Stimulated activated CD8-positive, alpha-beta memory T cell treated with anti-CD3 and anti-CD28 coated beads, Interleukin-7, amount 100 ng/mL, for 1 hour (primary cell): ENCODE results near the gene SRSF12.

Source experiments
- DNase-seq, 2 donors: peaks; one replicate each; pipeline ENCODE4 v3.0.0-alpha.2; 2020; ENCODE audit warnings: low read depth in 2 of 2

The SRSF12 gene

GRCh38 chr6:89117211-89118108 is at the start of gene SRSF12:
Gene SRSF12 (minus strand): TSS chr6:89118071. CDS start chr6:89117887, 184 bp downstream.
- DNase-seq = peak in 1 of 2 donors; percentile 10

GRCh38 chr6:89162047-89162371 is 44.1 kb upstream of the SRSF12 start:
- DNase-seq = no peak

DNA sequence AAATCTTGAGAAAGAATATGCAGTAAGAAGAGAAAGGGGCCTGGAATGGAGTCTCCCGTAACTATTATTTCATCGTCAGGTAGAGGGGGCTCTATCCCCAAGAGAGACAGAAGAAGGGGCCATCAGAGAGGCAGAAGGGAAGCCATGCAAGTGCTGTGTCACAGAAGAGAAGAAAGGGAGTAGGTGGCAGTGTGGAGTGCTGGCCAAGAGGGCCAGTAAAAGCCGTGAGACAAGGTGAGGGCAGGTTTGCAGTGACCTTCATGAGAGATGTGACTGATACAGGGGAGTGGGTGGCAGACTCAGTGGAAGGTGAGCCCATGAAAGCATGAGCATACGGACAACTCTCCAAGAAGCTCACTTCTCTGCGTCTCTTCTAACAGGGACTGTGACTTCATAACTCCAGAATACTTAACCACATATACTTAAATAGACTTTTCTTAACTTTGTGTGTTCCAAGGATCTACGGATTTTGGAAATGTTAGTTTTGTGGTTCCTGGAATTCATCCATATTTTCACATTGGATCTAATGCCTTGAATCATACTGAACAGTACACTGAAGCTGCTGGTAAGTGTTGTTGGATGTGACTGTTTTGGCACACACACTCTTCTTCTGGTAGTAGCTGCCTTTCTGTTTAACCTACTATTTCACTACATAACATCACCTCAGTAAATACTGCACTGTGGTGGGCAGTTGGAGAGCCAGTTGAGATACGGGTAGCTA is 43.6 kb upstream of the SRSF12 start:
- no peak for DNase-seq

DNA sequence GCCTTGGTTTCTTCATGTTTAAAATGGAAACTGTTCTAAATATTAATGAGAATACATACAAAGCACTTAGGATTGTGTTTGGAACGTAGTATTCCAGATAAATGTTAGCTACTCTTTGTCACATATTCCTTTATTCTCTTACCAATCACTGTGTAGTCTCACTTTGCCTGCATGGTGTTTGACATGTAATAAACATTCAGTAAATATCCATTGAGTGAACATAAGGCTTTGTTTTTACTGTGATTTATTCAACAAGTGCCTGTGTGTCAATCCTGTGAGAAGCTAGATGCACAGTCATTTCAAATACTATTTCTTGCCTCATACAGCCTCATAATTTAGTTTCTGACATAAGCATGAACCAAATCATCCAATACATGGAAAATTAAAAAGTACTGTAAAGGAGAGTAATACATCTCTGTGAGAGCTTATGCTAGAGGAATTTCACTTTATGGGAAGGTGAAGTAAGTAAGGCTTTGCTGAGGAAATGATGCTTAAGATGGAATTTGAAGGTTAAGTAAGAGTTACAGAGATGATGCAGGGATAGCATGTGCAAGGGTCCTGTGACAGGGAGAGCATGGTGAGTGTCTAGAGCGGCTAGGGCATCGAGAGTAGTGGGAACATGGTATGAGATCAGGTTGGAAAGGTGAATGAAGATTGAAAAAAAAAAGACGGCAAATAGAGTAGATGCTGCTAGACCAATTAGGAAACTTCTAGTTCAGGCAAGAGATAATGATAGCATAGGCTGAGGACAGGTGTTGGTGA is 42.6 kb upstream of the SRSF12 start:
- DNase-seq = no peak

GRCh38 chr6:89154131-89154530 is 36.3 kb upstream of the SRSF12 start:
- DNase-seq = no peak

GRCh38 chr6:89148016-89148750 is 30.3 kb upstream of the SRSF12 start:
- DNase-seq = no peak

DNA sequence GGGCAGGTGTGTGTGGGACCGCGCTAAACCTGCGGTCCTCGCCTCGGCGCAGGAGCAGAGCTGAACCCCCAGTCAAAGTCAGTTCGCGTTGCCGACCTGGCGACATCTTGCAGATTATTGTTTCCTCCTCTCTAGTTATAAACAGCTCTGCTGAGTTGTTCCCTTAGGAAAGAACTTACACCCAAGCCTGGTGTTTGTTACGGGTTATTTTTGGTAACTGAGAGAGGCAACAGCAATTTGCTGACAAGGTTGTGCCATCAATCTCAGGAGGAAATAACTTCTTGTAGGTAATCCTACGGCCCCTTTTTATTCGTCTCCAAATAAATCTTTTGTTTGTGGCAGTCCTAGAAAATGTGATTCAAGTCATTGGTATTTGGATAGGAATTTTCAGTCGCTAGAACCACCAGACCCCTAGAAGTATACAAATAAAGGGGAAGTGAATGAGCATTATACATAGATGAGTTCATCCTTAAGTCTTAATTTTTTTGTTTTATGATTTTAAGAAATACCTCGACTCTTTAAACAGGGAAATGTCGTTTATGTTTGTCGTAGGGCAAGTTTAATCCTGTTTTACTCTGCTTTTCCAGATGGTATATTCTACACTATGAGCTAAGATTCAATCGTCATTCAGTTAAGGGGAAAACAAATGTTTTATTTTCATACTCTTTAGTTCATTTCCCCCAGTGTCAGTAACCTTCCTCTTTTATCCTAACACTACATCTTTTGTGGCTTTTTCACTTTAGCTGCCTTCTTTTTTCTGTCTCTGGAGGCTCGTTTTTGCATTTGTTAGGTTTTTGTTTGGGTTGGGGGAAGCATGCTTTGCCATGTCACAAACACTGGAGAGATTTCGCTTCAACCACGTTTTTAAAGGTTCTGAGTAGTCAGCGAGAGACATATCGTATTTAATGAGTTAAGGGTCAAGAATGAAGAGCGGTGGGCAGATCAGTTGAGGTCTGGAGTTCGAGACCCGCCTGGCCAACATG is 29.1 kb upstream of the SRSF12 start:
- peak in 1 of 2 donors; percentile 5 for DNase-seq

- peak; percentile 29 to 32 for DNase-seq
Measured at GRCh38 chr6:89145956-89146717, 28.3 kb upstream of the SRSF12 start, which contains the start of gene PM20D2. Gene PM20D2 (plus strand): TSS chr6:89146055. CDS start chr6:89146145, 90 bp downstream.

GRCh38 chr6:89145091-89145955 is 27.5 kb upstream of the SRSF12 start:
- no peak for DNase-seq

DNA sequence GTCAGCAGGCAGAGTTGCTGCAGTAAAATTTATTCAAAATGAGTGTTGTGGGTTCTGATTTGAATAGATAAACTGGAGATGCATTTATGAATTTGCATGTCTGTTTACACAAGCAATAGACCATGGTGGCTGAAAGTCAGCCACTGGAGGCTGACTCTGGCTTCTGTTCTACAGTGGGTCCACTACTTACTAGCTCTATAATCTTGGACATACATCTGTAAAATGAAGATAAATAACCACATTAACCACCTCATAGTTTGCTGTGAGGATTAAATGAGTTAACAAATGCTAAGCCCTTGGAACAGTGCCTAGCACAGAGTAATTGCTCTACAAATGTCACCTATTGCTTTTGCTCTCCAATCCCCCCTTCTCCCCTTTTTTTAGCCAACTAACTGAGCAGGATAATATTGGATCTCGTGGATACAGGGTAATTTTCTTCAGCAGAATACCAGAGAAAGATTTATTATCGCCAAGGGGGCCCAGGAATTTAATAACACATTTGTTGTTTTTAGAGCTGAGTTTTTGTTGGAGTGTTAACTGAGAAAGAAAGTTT is 26.6 kb upstream of the SRSF12 start:
- DNase-seq = no peak

- DNase-seq = no peak
Measured at GRCh38 chr6:89140347-89141156, 22.7 kb upstream of the SRSF12 start.

GRCh38 chr6:89139509-89140346 is 21.9 kb upstream of the SRSF12 start:
- no peak for DNase-seq

DNA sequence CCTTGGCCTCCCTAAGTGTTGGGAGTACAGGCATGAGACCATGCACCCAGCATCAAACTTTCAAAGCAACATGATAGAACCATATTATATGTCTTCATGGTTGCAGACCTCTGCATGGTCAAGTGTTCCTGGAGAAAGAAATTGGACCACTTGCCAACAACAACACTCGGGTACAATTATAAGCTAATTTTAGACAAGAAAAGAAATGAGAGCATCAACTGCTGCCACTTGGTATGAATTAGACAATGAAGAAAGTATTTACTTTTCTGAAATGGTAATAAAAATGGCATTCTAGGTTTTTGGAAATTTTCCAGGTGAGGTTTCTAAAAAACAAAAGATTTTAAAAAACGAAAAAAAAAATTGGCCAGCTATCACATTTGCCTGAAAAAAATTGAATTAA is 20.3 kb upstream of the SRSF12 start:
- no peak for DNase-seq

GRCh38 chr6:89134723-89135122 is 16.9 kb upstream of the SRSF12 start:
- no peak for DNase-seq

DNA sequence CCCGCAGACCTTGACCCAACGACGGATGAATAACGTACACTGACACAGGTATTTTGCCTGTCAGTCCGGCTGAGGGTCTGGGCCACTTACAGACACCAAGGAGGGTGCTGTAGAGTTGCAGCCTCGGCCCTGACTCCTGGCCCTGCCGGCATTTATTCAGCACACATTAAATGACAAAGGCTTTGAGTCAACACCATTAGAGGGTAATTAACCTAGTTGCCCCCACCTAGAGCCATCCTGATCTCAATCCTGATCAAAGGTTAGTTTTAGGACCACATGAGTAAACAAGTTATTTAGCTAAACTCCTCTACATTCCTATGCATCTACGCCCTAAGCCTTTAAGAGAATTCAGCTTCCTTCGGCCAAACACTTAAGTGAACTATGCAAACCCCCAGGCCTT is 16.1 kb upstream of the SRSF12 start:
- DNase-seq = no peak

DNA sequence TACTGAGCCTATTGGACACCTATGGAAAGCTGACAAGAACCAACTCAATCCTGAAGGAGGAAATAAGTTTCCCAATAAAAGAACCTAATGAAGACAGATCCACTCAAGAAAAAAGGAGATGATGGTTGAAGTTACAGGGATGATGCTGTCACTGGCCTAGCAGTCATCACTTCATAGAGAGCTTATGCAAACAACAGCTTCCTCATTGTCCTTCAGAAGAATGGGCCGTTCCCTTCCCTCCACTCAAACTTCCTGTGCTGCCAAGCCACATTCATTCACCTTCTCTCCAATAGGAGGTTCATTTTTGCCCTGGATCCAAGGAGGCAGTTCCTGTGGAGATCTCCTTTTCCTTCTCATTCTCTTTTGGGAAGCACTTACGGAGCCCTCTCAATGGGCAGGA is 14.2 kb upstream of the SRSF12 start:
- DNase-seq = no peak
